Measurements from ENCODE around the gene MSRB3.
A peak's percentile ranks its signal among the peaks of the same experiment; 100 is the strongest.
"Not testable (repeated sequence)": the region's sequence is repeated elsewhere in the genome, so short reads cannot be mapped to it uniquely, and the experiment has no call there.

The MSRB3 gene

DNA sequence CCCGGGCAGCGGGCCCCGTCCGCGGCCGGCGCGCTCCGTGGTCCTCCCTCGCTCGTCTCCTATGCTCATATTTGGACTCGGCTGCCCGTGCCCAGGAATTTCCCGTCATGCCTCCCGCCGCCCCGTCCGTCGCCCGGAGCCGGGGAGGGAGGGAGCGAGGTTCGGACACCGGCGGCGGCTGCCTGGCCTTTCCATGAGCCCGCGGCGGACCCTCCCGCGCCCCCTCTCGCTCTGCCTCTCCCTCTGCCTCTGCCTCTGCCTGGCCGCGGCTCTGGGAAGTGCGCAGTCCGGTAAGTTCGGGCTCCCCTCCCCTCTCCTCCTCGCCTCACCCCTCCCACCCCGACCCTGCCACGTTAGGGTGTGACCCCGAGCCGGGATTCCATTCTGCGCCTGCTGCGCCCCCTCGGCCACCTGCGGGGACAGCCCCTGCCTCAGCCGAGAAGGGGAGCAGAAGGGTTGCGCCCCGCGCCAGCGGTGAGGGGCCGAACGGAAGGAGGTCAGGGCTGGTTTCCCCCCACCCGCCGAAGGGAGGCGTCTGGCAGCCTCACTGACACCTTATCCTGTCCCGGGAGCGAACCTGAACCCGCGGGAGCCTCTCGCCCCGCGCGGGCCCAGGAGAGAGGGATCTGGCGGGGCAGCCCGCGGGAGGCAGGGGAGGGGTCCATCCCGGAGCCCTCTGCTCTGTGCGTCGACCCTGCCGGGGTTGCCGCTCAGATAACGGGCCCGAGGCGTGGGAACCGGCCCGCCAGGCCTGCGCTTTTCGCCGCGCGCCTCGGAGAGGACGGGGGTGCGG, at the start of gene MSRB3:
Gene MSRB3, plus strand, starts transcription at position 108 of the 793 bp plus-strand sequence. CDS start 29,897 bp downstream, outside the sequence.
- DNase-seq: peak; percentile 73

DNA sequence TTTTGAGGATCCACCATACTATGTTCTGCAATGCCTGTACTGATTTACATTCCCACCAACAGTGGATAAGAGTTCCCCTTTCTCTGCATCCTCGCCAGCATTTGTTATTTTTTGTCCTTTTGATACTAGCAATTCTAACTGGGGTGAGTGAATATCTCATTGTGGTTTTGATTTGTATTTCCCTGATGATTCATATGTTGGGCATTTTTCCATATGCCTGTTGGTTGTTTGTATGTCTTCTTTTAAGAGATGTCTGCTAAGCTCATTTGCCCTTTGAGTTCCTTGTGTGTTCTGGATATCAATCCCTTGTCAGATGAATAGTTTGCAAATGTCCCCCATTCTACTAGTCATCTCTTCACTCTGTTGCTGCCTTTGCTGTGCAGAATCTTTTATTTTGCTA, 49.0 kb upstream of the MSRB3 start:
- DNase-seq: no peak

- DNase-seq: no peak
Measured at GRCh38 chr12:65232476-65233077, 45.9 kb upstream of the MSRB3 start.

DNA sequence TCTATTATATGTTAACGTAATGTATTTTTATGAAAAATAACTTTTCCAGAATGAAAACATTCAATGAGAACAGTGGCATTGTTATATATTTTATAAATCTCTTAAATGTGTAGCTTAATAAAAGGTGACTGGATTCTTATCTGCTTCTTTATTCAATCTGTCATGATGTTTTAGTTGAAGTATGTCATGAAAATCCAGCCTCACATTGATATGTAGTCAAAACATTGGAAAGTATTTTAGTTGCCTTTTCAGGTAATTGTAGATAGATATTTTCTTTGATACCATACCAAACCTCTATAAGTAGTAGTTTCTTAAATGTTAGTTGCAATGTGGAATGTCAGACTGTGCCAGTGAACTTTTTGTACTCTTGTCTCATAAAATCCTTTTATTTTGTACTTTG, 41.3 kb upstream of the MSRB3 start:
- no peak for DNase-seq

- DNase-seq: no peak
Measured at GRCh38 chr12:65238609-65239008, 39.9 kb upstream of the MSRB3 start.

DNA sequence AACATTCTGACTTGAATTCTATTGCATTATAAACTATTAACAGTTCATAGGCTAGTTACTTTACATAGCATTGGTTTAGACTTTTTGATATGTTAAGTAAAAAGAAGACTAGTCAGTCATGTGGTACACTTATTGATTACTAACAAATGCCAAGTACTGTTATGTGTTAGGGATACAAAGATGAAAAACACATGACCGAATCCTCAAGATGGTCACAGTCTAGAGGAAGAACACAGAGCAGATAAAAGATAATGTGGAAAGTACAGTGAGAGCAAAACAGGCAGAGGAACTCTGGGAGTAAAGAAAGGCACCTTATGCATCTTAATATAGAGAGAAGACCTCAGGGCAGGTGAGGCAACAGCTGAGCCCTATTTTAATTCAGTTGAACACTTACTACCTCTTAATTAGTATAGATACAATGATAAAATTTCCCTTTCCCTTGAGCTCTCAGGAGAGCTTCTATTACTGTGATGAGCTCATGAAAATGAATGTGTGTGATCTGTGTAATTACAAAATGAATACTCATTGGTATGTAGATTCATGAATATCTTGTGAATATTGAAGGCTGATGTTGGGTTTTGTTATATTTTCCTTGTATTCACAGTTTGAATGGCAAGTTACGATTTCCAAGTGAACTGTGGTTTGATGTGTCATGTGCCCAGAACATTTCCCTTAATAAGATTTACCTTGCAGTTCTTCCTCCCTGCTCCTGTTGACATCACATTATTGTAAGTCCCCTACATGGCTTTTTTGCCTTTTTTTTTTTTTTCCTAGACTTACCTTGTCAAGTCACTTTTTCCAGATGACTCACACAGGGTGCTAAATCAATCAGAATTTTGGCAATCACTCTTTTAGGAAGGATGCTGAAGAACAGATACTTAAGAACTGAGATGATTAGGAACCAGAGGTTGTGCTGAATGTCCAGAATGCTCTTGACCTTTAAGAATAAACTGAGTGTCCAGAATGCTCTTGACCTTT, 29.5 kb upstream of the MSRB3 start:
- DNase-seq: no peak

GRCh38 chr12:65252515-65252914, 26.0 kb upstream of the MSRB3 start:
- no peak for DNase-seq

GRCh38 chr12:65257986-65258385, 20.5 kb upstream of the MSRB3 start:
- no peak for DNase-seq

GRCh38 chr12:65259501-65259900, 19.0 kb upstream of the MSRB3 start:
- no peak for DNase-seq

GRCh38 chr12:65263777-65264176, 14.7 kb upstream of the MSRB3 start:
- DNase-seq: no peak

GRCh38 chr12:65266408-65266807, 12.1 kb upstream of the MSRB3 start:
- no peak for DNase-seq

DNA sequence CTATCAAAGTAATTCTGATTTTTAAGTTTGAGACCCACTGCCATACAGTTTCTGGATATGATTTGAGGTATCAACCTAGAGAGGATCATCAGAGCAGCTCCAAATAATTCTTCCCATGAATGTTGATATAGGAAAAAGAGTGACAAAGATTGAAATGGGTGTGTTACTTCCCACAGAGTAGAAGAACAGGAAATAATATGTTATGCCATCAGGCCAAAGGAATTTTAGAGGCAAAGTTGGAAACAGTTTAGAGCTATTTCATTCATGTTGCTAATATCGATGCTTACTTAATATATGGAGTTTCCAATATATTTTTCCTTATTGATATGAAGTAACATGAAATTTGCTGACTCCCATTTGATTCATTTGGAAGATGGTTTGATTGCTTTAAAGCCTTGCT, 8.9 kb upstream of the MSRB3 start:
- no peak for DNase-seq

GRCh38 chr12:65274602-65275272, 3.7 kb upstream of the MSRB3 start:
- DNase-seq: no peak

- DNase-seq: no peak
Measured at GRCh38 chr12:65275627-65276026, 2.9 kb upstream of the MSRB3 start.

- no peak for DNase-seq
Measured at GRCh38 chr12:65276916-65277530, 1.5 kb upstream of the MSRB3 start.

DNA sequence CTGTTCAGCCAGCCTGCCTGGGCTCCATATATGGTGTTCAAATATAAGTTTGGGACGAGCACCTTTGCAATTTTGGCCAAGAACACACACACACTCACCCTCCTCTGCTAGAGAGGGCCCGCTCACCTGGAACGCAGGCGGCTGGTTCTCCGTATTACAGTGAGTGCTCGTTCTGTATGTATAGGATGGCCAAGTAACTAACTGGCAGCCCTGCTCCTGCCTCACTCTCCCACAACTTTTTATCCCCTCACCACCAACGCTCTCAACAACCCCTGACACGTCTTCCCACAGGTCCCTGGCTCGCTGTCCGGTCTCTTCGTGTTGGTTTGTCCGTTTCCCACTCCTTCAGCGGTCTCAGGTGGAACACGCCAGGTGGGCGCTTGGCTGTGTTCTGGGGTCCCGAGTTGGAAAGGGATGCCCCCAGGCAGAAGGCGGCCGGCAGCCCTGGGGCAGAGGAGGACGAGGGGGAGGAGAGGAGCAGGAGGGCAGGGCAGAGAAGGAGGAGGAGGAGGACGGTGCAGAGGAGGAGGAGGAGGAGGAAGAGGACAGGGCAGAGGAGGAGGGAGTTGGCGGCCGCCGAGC, 398 bp upstream of the MSRB3 start:
- no peak for DNase-seq

GRCh38 chr12:65279369-65280112, 1.1 kb downstream of the MSRB3 start:
- DNase-seq: no peak

DNA sequence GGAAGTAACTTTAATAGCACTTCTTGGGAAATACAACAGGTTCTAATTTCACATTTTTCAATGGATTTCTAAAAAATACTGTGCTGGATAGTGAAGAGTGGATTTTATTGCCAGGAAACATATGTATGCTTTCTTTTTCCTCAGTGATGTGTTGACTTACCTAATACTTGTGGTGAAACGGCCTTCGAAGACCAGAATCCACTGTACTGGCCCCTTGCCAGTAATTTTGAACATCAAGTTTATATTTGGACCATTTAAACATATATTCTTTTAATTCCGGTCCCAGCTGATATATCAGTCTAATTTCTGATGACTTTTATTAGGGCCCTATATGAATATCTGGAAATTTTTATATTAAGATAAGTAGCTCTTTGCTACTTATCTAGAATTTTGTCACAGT, 1.8 kb downstream of the MSRB3 start:
- no peak for DNase-seq

DNA sequence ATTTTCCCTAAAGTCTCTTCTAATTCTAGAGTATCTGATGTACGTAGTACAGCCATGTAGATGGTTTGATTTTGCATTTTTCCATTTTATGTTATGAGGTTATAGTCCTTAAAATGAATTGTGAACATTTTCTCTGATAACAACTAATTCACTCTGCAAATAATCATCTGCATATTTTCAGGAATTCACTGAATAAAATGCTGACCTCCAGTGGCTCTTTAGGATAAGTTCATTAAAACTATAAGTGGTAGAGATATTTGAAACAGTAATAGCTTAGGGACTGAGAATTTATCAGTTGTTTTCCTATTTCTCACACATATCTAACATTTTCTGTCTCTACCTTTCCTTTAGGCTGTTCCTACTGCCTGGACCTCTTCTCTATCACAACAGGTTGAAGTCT, 4.4 kb downstream of the MSRB3 start:
- no peak for DNase-seq

- DNase-seq: not testable (repeated sequence)
Measured at GRCh38 chr12:65285532-65285931, 7.0 kb downstream of the MSRB3 start.

DNA sequence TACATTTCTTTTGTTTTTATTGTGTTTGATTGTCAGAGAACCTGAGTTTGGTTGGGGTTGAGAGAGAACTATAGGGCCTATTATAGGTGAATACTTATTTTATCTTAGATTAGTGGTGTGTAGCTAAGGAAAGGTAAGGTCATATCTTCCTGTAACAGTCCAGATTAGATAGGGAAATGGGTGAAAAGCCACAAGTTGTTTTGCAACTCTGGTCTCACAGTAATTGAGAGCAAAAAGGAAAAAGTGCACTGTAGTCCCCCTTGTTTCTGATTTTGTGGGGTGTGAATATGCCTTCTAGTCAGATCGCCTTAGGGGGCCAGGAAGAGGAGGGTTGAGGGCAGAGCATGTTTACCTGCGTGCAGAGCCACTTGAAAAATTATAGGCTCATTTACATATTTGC, 8.9 kb downstream of the MSRB3 start:
- no peak for DNase-seq

Data from 8988T (cell line).